HEK293 (cell line): Measurements from ENCODE around the gene ZBTB38.

ENCODE experiments used
- CTCF ChIP-seq: fragments of 450-650 bp; formaldehyde crosslinking; IDR thresholded peaks from 2 replicates; pipeline ENCODE4 v1.5.1; 2016; ENCODE audit warnings: missing biosample characterization, missing genetic modification characterization
- KLF8 ChIP-seq: fragments of 450-650 bp; formaldehyde crosslinking; IDR thresholded peaks from 2 replicates; pipeline ENCODE4 v1.5.1; 2016; ENCODE audit warnings: missing biosample characterization, missing genetic modification characterization
- ZBTB21 ChIP-seq: fragments of 450-650 bp; formaldehyde crosslinking; IDR thresholded peaks from 2 replicates; pipeline ENCODE4 v1.5.1; 2017; ENCODE audit warnings: missing biosample characterization, missing genetic modification characterization
- ZNF138 ChIP-seq: fragments of 450-650 bp; formaldehyde crosslinking; IDR thresholded peaks from 2 replicates; pipeline ENCODE4 v1.5.1; 2016; ENCODE audit warnings: missing biosample characterization, missing genetic modification characterization, borderline replicate concordance
- ZNF423 ChIP-seq: fragments of 450-650 bp; formaldehyde crosslinking; IDR thresholded peaks from 2 replicates; pipeline ENCODE4 v1.5.1; 2016; ENCODE audit warnings: missing biosample characterization, missing genetic modification characterization
- ZNF596 ChIP-seq: fragments of 450-650 bp; IDR thresholded peaks from 2 replicates; pipeline ENCODE4 v1.5.0; 2018; ENCODE audit warnings: missing biosample characterization, mild to moderate bottlenecking, missing genetic modification characterization, moderate library complexity
- ZNF776 ChIP-seq: fragments of 450-650 bp; formaldehyde crosslinking; IDR thresholded peaks from 2 replicates; pipeline ENCODE4 v1.5.0; 2017; ENCODE audit warnings: missing biosample characterization, missing genetic modification characterization, borderline replicate concordance

GRCh38 chr3:141346007-141346406 is 22.3 kb upstream of the ZBTB38 start:
- TF ChIP-seq CTCF (no peak), ZNF776 (tag by site-specific recombination) (no peak), KLF8 (no peak), ZNF596 (no peak), ZNF138 (no peak), ZBTB21 (tag by site-specific recombination) (no peak), ZNF423 (tag by site-specific recombination) (no peak)
